SW480 (cell line): Measurements from ENCODE around the gene CHP1.
A peak's percentile ranks its signal among the peaks of the same experiment; 100 is the strongest.
"Not testable (repeated sequence)": the region's sequence is repeated elsewhere in the genome, so short reads cannot be mapped to it uniquely, and the experiment has no call there.

ENCODE experiments used
- DNase-seq: peaks from one replicate; pipeline ENCODE4 v3.0.0-alpha.2; 2016; ENCODE audit warnings: low spot score

Gene CHP1

GRCh38 chr15:41256577-41257038 lies 25.5 kb downstream of the CHP1 start:
- no peak for DNase-seq

DNA sequence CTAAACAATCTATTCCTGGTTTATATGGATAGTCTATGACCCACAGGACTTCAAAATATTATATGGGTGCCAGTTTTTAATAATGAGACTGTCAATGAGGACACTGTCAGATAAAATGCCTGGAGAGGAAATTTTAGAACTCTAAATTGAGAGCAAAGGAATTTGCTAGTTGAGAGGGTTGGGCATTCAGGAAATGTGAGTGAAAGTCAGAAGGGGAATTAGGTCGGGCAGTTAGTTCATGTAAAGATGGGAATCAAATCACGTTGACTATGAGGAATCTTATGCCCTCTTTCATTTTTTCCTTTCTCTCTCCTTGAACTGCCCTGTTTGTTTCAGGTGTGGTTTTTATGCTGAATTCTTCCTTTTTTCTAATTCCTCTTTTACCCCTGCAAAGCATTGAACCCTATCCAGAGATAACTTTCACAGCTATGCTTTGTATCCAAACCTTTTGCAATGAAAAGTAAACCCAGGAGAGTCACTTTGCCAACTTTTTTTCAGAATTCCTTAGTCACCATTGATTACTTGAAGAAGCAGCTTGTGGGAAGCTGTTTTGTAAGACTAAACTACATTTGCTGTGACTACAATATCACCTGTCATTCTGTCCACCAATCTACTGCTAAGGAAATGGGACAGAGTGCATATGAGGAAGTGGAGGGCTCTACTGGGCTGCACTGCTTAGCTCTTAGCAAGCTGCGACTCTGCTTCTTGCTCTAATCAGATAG lies 27.8 kb downstream of the CHP1 start:
- DNase-seq: no peak

- DNase-seq: no peak
Measured at GRCh38 chr15:41259546-41260189, 28.6 kb downstream of the CHP1 start.

DNA sequence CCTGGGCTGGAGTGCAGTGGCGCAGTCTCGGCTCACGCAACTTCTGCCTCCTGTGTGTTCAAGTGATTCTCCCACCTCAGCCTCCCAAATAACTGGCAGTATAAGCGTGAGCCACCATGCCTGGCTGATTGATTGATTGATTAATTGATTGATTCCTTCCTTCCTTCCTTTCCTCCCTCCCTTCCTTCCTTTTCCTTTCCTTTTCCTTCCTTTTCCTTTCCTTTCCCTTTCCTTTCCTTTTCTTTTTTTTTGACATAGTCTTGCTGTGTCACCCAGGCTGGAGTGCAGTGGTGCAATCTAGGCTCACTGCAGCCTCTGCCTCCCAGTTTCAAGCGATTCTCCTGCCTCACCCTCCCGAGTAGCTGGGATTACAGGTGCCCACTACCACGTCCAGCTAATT lies 29.9 kb downstream of the CHP1 start:
- DNase-seq: not testable (repeated sequence)

- DNase-seq: no peak
Measured at GRCh38 chr15:41262571-41262970, 31.5 kb downstream of the CHP1 start.

GRCh38 chr15:41263891-41264351 lies 32.9 kb downstream of the CHP1 start:
- DNase-seq: no peak

- no peak for DNase-seq
Measured at GRCh38 chr15:41269887-41270286, 38.8 kb downstream of the CHP1 start.

- no peak for DNase-seq
Measured at GRCh38 chr15:41276831-41277230, 45.8 kb downstream of the CHP1 start.

DNA sequence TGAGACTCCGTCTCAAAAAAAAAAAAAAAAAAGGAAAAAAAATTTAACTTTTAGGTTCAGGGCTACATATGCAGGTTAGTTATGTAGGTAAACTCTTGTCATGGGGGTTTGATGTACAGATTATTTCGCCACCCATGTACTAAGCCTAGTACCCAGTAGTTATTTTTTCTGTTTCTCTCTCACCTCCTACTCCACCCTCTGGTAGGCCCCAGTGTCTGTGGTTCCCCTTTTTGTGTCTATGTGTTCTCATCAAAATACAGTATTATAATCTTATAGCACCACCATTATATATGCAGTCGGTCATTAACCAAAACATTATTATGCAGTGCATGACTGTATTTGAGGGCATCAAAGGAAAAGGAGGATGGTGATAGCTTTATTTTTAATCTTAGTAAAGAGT lies 47.3 kb downstream of the CHP1 start:
- DNase-seq: no peak

DNA sequence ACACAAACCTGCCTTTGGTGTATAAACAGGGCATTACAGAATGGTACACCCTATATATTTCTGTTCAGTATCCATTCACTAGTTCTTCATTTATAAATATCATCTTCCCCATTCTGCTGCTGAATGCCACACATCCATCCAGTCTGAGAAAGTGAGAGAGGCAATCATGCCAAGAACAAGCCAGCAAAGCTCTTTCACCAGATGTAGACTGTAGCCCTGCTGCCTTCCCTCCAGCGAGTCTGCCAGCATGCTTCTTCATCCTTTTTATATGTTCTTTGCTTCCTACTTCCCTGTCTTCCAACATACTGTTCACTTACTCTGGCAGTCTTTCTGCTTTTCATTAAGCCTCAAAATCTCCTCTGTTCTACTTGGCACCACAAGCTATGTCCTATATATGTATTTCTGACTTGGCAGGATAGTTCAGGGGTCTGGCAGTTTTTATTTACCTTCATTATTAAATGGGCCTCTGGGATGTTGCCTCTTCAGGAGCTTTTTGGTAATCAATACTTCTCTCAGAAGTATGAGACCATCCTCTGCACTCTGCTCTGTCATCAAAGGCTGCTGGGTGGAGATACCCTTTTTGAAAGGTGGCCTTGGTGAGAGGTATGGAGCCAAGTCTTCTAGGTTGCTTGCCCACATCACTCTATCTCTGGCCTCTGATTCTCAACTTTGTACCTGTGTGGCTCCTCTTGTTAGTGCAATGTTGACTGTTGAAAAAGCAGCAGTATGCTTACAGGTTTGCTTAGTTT lies 48.6 kb downstream of the CHP1 start:
- no peak for DNase-seq

DNA sequence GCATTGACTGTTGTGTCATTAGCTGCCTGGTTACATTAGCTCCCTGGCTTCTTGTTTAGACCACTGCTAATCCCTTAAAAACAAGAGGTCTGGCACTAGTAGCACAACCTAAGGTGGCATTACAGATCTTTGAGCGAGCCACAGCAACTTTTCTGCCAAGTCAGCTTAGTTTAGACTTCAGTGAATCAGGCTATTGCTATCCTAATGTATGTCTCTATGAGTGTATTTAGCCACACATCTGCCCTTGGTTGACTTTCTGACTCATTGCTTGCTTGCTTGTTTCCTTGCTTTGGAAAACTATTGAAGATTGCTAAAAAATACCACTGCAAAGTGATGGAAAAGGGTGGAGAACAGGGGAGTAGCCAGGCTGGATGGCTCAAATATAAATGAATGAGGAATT lies 50.2 kb downstream of the CHP1 start:
- DNase-seq: peak; percentile 11

GRCh38 chr15:41282436-41282835 lies 51.4 kb downstream of the CHP1 start:
- not testable (repeated sequence) for DNase-seq

DNA sequence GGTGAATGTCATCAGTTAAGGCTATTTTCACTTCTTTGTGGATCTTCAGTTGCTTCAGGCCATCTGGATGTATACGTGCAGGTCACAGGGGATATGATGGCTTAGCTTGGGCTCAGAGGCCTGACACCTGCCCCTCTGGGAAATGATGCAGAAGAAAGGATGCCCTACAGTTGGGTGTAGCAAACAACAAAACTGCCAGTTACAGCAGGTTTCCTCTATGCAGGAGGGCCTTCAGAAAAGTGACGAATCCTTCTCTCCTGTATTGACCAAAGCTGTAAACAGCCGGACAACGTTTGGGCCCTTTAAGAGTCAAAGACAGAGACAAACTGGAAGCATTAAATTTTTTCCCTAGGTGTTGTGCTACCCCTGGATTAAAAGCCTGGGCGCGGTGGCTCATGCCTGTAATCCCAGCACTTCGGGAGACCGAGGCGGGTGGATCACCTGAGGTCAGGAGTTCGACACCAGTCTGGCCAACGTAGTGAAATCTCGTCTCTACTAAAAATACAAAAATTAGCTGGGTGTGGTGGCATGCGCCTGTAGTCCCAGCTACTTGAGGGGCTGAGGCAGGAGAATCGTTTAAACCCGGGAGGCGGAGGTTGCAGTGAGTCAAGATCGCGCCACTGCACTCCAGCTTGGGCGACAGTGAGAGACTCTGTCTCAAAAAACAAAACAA lies 52.0 kb downstream of the CHP1 start:
- DNase-seq: not testable (repeated sequence)

DNA sequence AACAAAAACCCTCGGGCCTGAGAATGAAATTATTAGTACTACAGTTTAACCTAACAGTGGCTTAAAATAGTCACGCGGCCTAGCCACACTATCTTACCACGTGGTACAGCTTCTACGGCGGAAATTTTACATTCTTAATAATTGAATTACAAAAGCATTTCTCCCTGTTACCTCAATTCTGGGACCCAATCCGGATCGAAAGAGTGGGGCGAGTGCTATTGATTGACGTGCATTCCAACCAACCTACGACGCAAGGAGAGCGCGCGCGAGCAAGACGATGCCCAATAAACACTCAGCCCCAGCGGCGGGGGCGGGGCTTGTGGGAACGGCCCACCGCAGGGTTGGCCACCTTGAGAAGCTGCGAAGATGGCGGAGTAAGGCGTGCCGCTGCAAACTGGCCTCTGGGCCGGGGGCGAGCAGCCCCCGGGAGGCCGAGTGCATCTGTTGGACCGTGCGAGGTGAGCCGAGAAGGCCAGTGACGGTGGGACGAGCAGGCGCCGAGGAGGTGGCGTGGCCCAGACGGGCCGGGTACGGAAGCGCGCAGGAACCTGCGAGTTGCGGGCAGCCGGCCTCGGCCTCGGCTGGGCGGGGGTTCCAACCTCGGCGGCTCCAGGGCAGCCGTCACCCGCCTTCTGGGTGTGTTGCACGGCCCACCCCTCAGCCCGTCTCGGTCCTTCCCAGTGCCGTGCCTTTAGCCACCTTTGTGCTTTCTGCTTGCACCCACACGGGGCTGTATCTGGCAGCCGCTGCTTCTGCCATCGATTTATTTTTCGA lies 52.8 kb downstream of the CHP1 start:
- DNase-seq: peak; percentile 96

- DNase-seq: peak; percentile 27
Measured at GRCh38 chr15:41284427-41285177, 53.5 kb downstream of the CHP1 start.

- DNase-seq: no peak
Measured at GRCh38 chr15:41285285-41285684, 54.2 kb downstream of the CHP1 start.

- DNase-seq: no peak
Measured at GRCh38 chr15:41286665-41287333, 55.7 kb downstream of the CHP1 start.

- DNase-seq: no peak
Measured at GRCh38 chr15:41288464-41288863, 57.4 kb downstream of the CHP1 start.

DNA sequence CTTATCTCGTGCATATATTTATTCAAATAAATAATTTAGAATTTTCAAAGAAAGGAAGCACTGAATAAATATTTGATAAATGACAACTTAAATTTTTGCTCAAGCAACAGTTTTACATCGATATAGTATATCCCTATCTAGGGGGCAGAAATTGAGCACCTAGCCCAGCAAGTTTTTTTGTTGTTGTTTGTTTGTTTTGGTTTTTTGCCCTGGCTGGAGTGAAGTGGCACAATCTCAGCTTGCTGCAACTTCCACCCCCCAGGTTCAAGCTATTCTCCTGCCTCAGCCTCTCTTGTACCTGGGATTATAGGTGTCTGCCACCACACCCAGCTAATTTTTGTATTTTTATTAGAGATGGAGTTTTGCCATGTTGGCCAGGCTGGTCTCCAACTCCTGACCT lies 58.9 kb downstream of the CHP1 start:
- DNase-seq: no peak

DNA sequence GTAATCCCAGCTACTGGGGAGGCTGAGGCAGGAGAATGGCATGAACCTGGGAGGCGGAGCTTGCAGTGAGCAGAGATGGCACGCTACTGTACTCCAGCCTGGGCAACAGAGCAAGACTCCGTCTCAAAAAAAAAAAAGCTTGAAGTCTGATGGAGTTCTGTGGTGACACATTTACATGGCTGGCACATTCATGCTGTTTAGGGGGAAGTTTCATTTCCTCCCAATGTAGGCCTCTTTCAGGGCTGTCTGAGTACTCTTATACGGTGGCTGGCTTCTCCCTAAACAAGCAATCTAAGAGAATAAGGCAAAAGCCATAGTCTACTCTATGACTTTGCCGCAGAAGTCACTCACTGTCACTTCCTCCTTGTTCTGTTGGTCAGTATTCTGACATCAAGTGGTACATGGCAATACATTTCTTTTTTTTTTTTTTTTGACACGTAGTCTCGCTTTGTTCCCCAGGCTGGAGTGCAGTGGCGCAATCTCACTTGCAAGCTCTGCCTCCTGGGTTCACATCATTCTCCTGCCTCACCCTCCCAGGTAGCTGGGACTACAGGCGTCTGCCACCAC lies 60.1 kb downstream of the CHP1 start:
- no peak for DNase-seq
